GM19328 (cell line): Measurements from ENCODE around the gene KAZN.

Experiments used
- ATAC-seq: cut with Tn5 transposase; IDR thresholded peaks from one replicate; pipeline ENCODE4 v1.9.1; 2021; ENCODE audit warnings: mild to moderate bottlenecking, moderate library complexity; ENCODE audit not compliant: unreplicated experiment

Gene KAZN

GRCh38 chr1:14812189-14812588, 213.7 kb downstream of the KAZN start:
- no peak for ATAC-seq

- no peak for ATAC-seq
These were observed 216.8 kb downstream of the KAZN start for GRCh38 chr1:14815175-14815877.

- ATAC-seq, result no peak
These were observed 219.0 kb downstream of the KAZN start for GRCh38 chr1:14817223-14818170.

GRCh38 chr1:14820295-14821085, 222.0 kb downstream of the KAZN start:
- ATAC-seq, result no peak

GRCh38 chr1:14822493-14822892, 224.0 kb downstream of the KAZN start:
- no peak for ATAC-seq

- ATAC-seq, result no peak
These were observed 224.5 kb downstream of the KAZN start for GRCh38 chr1:14822996-14823395.

GRCh38 chr1:14824314-14824915, 225.9 kb downstream of the KAZN start:
- ATAC-seq, result no peak

GRCh38 chr1:14825396-14825795, 226.9 kb downstream of the KAZN start:
- ATAC-seq, result no peak

GRCh38 chr1:14826172-14826636, 227.7 kb downstream of the KAZN start:
- ATAC-seq, result no peak

GRCh38 chr1:14826731-14827326, 228.3 kb downstream of the KAZN start:
- ATAC-seq, result no peak

- ATAC-seq, result no peak
These were observed 229.4 kb downstream of the KAZN start for GRCh38 chr1:14827870-14828269.

- ATAC-seq, result no peak
These were observed 230.2 kb downstream of the KAZN start for GRCh38 chr1:14828665-14829064.

- no peak for ATAC-seq
These were observed 237.2 kb downstream of the KAZN start for GRCh38 chr1:14835725-14836124.

- ATAC-seq, result no peak
These were observed 238.1 kb downstream of the KAZN start for GRCh38 chr1:14836426-14837140.

GRCh38 chr1:14840374-14840773, 241.9 kb downstream of the KAZN start:
- no peak for ATAC-seq

- ATAC-seq, result no peak
These were observed 243.0 kb downstream of the KAZN start for GRCh38 chr1:14841456-14841855.

- ATAC-seq, result no peak
These were observed 243.5 kb downstream of the KAZN start for GRCh38 chr1:14841951-14842350.

GRCh38 chr1:14842361-14842760, 243.9 kb downstream of the KAZN start:
- no peak for ATAC-seq

- no peak for ATAC-seq
These were observed 244.4 kb downstream of the KAZN start for GRCh38 chr1:14842891-14843290.

- no peak for ATAC-seq
These were observed 245.0 kb downstream of the KAZN start for GRCh38 chr1:14843525-14843924.
